BLaER1 treated with 17β-estradiol and CSF1 and Interleukin-3, amounts not matched to agents 10 nM and 100 nM (cell line): ENCODE measurements around the gene BLVRA.

Experiments
- H3K27ac ChIP-seq, 11 experiments: shearing (Covaris generic); formaldehyde crosslinking; 2 replicates each; pipeline ENCODE4 v1.8.1; 2022
- H3K27me3 ChIP-seq, 11 experiments: shearing (Covaris generic); formaldehyde crosslinking; 2 replicates each; pipeline ENCODE4 v1.8.1; 2022
- H3K36me3 ChIP-seq, 11 experiments: shearing (Covaris generic); formaldehyde crosslinking; 2 replicates each; pipeline ENCODE4 v1.8.1; 2022
- H3K4me1 ChIP-seq, 10 experiments: shearing (Covaris generic); formaldehyde crosslinking; 2 replicates each; pipeline ENCODE4 v1.8.1; 2022
- H3K4me2 ChIP-seq, 11 experiments: shearing (Covaris generic); formaldehyde crosslinking; 2 replicates each; pipeline ENCODE4 v1.8.1; 2022
- H3K4me3 ChIP-seq, 10 experiments: shearing (Covaris generic); formaldehyde crosslinking; 2 replicates each; pipeline ENCODE4 v1.8.1; 2022
- H3K9ac ChIP-seq, 11 experiments: shearing (Covaris generic); formaldehyde crosslinking; 2 replicates each; pipeline ENCODE4 v1.8.1; 2022
- H3K9me3 ChIP-seq, 11 experiments: shearing (Covaris generic); formaldehyde crosslinking; replicated peaks in 1 of 11; 2 replicates each; pipeline ENCODE4 v1.8.1; 2022
- H4K20me1 ChIP-seq, 11 experiments: shearing (Covaris generic); formaldehyde crosslinking; 2 replicates each; pipeline ENCODE4 v1.8.1; 2022
- Cebpa-rat ChIP-seq, 11 experiments: shearing (Covaris generic); IDR thresholded peaks; 2 replicates each; pipeline ENCODE4 v1.8.1; 2022

BLVRA gene

GRCh38 chr7:43753843-43754242 is 4.6 kb upstream of the BLVRA start:
- H3K4me1 ChIP-seq, result peaks cover 5 to 76% (median 11%) of the 10 kb centered on the region in 10 experiments
- H3K9ac ChIP-seq, result no peak overlapping the region
- H3K36me3 ChIP-seq, result no peaks in the 10 kb centered on the region
- peaks cover 9 to 23% (median 12%) of the 10 kb centered on the region in 11 experiments; a peak in 20 of 22 replicates for H3K9me3 ChIP-seq
- H3K27me3 ChIP-seq, result peaks cover 0 to 24% (median 19%) of the 10 kb centered on the region in 11 experiments; a peak in 20 of 22 replicates
- H3K4me3 ChIP-seq, result no peak overlapping the region
- H4K20me1 ChIP-seq, result no peaks in the 10 kb centered on the region
- no peak for TF ChIP-seq Cebpa-rat (IDR thresholded peaks at IDR 0.05)
- H3K4me2 ChIP-seq, result peak overlapping the region in 4 of 11 experiments; percentile 17 to 95 (median 92); a peak in 7 of 22 replicates
- no peak overlapping the region for H3K27ac ChIP-seq

- H3K36me3 ChIP-seq, result no peaks in the 10 kb centered on the region
- H3K4me3 ChIP-seq, result no peak overlapping the region
- H3K4me1 ChIP-seq, result peaks cover 5 to 78% (median 12%) of the 10 kb centered on the region in 10 experiments
- no peak overlapping the region for H3K9ac ChIP-seq
- peaks cover 6 to 32% (median 27%) of the 10 kb centered on the region in 11 experiments for H3K27me3 ChIP-seq
- H3K4me2 ChIP-seq, result peak overlapping the region in 3 of 11 experiments; percentile 91 to 95 (median 93); a peak in 6 of 22 replicates
- TF ChIP-seq Cebpa-rat (IDR thresholded peaks at IDR 0.05), result no peak
- peaks cover 3 to 15% (median 6%) of the 10 kb centered on the region in 11 experiments; a peak in 19 of 22 replicates for H3K9me3 ChIP-seq
- no peak overlapping the region for H3K27ac ChIP-seq
- H4K20me1 ChIP-seq, result no peaks in the 10 kb centered on the region
Observed at GRCh38 chr7:43754596-43754995, 3.9 kb upstream of the BLVRA start.

GRCh38 chr7:43756368-43757072 is 2.0 kb upstream of the BLVRA start:
- TF ChIP-seq Cebpa-rat (IDR thresholded peaks at IDR 0.05), result no peak
- Histone ChIP-seq H3K9ac (0 out of 22 replicates have a peak overlapping the region, but pooled peaks of 1 of the 11 experiments have one; percentile 82), H3K27me3 (peaks cover 12 to 42% (median 35%) of the 10 kb centered on the region in 11 experiments), H3K36me3 (no peaks in the 10 kb centered on the region), H3K9me3 (peaks cover 0 to 7% (median 0%) of the 10 kb centered on the region in 11 experiments; a peak in 1 of 22 replicates), H3K27ac (0 out of 22 replicates have a peak overlapping the region, but pooled peaks of 1 of the 11 experiments have one; percentile 6), H3K4me2 (peak overlapping the region in 5 of 11 experiments; percentile 2 to 95 (median 91); a peak in 10 of 22 replicates), H3K4me3 (no peak overlapping the region), H4K20me1 (no peaks in the 10 kb centered on the region), H3K4me1 (peaks cover 5 to 79% (median 11%) of the 10 kb centered on the region in 10 experiments)

GRCh38 chr7:43757073-43757720 is 1.3 kb upstream of the BLVRA start:
- 0 out of 22 replicates have a peak overlapping the region, but pooled peaks of 1 of the 11 experiments have one; percentile 6 for H3K27ac ChIP-seq
- no peaks in the 10 kb centered on the region for H4K20me1 ChIP-seq
- TF ChIP-seq Cebpa-rat (IDR thresholded peaks at IDR 0.05), result no peak
- no peak overlapping the region for H3K4me3 ChIP-seq
- peaks cover 5 to 86% (median 11%) of the 10 kb centered on the region in 10 experiments for H3K4me1 ChIP-seq
- no peaks in the 10 kb centered on the region for H3K36me3 ChIP-seq
- H3K4me2 ChIP-seq, result peak overlapping the region in 4 of 11 experiments; percentile 41 to 95 (median 92); a peak in 9 of 22 replicates
- peaks cover 12 to 42% (median 35%) of the 10 kb centered on the region in 11 experiments for H3K27me3 ChIP-seq
- H3K9me3 ChIP-seq, result peaks cover 0 to 7% (median 0%) of the 10 kb centered on the region in 11 experiments; a peak in 1 of 22 replicates
- peak overlapping the region in 1 of 11 experiments; percentile 82; a peak in 1 of 22 replicates for H3K9ac ChIP-seq

- H3K4me1 ChIP-seq, result peaks cover 5 to 90% (median 11%) of the 10 kb centered on the region in 10 experiments
- H3K27me3 ChIP-seq, result peaks cover 12 to 42% (median 35%) of the 10 kb centered on the region in 11 experiments
- peak overlapping the region; percentile 87 to 98 (median 95) for H3K4me2 ChIP-seq
- no peak for TF ChIP-seq Cebpa-rat (IDR thresholded peaks at IDR 0.05)
- no peaks in the 10 kb centered on the region for H4K20me1 ChIP-seq
- H3K27ac ChIP-seq, result peak overlapping the region; percentile 7 to 59 (median 40); a peak in 16 of 22 replicates
- H3K9me3 ChIP-seq, result no peaks in the 10 kb centered on the region
- H3K36me3 ChIP-seq, result no peaks in the 10 kb centered on the region
- peak overlapping the region; percentile 61 to 78 (median 68) for H3K4me3 ChIP-seq
- H3K9ac ChIP-seq, result peak overlapping the region; percentile 57 to 87 (median 76)
Observed at GRCh38 chr7:43758822-43759683, 573 bp downstream of the BLVRA start.

- no peak overlapping the region for H3K9ac ChIP-seq
- peaks cover 5 to 88% (median 11%) of the 10 kb centered on the region in 10 experiments for H3K4me1 ChIP-seq
- no peak overlapping the region for H3K4me3 ChIP-seq
- no peaks in the 10 kb centered on the region for H4K20me1 ChIP-seq
- H3K27me3 ChIP-seq, result peaks cover 12 to 42% (median 35%) of the 10 kb centered on the region in 11 experiments
- no peaks in the 10 kb centered on the region for H3K9me3 ChIP-seq
- no peak overlapping the region for H3K27ac ChIP-seq
- no peaks in the 10 kb centered on the region for H3K36me3 ChIP-seq
- TF ChIP-seq Cebpa-rat (IDR thresholded peaks at IDR 0.05), result no peak
- peak overlapping the region in 1 of 11 experiments; percentile 4; a peak in 1 of 22 replicates for H3K4me2 ChIP-seq
Observed at GRCh38 chr7:43760861-43761260, 2.4 kb downstream of the BLVRA start.

GRCh38 chr7:43761382-43761781 is 2.9 kb downstream of the BLVRA start:
- Histone ChIP-seq H3K4me3 (no peak overlapping the region), H3K36me3 (no peaks in the 10 kb centered on the region), H3K4me1 (peaks cover 5 to 82% (median 11%) of the 10 kb centered on the region in 10 experiments), H4K20me1 (no peaks in the 10 kb centered on the region), H3K27ac (no peak overlapping the region), H3K9ac (no peak overlapping the region), H3K27me3 (peaks cover 12 to 42% (median 35%) of the 10 kb centered on the region in 11 experiments), H3K9me3 (no peaks in the 10 kb centered on the region), H3K4me2 (peak overlapping the region in 2 of 11 experiments; percentile 75 to 85; a peak in 3 of 22 replicates)
- TF ChIP-seq Cebpa-rat (IDR thresholded peaks at IDR 0.05), result no peak
